ENCODE measurements around the gene CD79B.
A peak's percentile ranks its signal among the peaks of the same experiment; 100 is the strongest.
"Not testable (repeated sequence)": the region's sequence is repeated elsewhere in the genome, so short reads cannot be mapped to it uniquely, and the experiment has no call there.

CD79B gene

GRCh38 chr17:63933598-63933997, 1.5 kb upstream of the CD79B start:
- DNase-seq = no peak

DNA sequence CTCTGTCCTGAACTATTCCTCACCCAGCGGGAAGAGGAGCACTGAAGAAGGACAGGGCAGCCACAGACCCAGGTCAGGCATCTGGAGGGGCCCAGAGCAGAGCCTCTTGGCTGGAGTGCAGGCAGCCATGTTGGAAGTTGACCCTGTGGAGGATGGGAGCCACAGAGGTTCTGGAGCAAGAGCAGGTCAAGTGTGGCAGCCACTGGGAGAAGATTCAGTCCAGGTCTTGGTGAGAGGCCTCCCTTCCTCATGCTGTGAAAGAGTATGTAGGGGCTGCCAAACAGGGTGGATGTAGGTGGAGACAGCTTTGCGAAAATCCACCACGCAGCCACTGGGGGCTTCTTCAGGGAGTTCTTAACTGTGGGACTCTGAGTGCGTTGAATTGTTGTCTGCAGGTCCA, 590 bp upstream of the CD79B start:
- no peak for DNase-seq

- DNase-seq = peak in 1 of 58 donors; percentile 11
These were observed 1.1 kb downstream of the CD79B start for GRCh38 chr17:63930951-63931575.

DNA sequence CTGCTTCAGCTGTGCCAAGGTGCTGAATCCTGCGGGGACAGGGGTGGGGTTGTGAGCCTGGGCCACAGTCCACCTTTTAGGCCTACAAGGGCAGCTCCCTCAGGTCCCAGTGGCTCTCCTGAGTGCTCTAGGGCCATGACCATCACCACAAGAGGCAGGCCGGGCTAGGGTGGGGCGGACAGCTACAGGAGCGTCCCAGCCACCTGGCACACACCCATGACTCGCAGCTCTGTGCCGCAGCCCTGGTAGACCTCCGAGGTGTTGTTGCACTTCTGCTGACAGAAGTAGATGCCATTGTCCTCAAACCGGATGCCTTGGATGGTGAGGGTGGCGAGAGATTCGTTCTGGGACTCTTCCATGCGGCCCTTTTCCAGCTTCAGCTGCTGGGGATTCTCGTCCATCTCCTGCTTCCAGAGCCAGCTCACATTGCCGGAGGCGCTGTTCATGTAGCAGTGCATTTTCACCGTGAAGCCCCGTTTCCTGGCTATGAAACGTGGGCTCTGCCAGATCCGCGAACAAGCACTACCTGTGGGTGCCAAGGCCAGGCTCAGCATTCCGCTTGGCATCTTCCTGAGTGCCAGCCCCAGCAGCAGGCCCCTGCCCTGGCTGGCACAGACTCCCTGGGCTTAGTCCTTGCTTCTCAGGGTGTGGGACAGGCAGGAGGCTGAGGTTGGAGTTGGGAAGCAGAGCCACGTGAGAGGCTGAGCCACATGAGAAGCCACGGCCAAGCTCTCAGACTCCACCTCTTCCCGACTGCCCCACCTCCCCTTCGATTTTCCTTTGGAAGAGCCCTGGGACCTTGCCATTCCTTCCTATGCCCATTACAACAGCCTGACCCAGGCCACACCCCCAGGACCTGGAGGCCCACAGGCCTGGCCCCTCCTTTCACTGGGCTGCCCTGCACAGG, 2.0 kb downstream of the CD79B start:
- peak in 1 of 58 donors; percentile 20 for DNase-seq

GRCh38 chr17:63928966-63929695, 3.0 kb downstream of the CD79B start:
- DNase-seq = no peak

DNA sequence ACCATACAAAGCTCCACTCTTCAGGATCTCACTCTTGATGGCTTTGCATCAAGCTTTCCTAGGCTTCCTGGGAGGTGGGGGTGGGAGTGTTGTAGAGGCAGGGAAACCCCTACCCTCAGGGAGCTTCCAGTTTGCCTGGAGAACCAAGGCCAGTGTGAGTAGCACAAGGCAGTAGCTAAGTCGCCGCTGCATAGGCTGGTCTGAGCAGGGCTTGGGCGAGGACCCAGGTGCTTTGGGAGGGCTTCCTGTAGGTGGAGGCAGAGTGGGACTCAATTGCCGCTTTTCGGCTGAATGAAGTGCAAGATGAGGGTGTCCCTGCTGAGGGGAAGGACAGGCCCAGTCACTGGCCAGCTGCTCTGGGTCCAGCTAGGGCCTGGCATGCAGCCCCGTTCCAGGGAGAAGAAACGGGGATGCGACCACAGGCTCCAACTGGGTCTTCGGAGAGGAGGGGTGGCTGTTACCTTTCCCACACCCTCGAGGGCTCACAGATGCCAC, 3.9 kb downstream of the CD79B start:
- no peak for DNase-seq

DNA sequence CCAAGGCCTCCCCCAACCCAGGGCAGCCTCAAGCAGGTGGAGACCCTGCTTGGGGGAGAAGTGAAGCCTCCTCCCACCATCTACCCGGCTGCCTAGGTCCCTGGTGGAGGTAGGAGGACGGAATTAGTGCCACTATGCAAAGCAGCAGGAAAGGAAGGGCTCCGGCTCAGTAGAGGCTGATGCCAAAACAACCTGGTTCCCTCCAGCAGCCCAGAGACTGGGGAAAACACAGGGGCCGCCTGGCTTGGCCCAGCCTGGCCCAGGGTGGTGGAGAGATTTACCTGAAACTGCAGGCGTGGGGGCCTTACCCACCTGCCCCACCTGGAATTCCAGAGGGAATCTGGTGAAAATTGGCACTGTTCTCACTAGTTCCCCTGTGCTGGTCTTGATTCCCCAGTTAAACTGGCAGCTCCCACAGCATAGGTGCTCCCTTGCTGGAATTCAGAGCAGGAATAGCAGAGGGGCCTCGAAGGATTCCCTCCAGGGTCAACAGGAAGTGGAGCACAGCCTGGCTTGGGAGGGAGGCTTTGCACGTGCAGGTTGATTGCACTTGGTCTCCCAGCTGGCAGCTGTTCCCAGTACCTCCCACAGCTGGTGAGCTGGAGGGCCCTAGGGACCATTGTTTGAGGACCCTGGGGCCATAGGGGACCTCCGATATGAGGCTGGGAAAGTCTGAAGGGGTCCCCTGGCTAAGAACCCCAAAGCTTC, 4.5 kb downstream of the CD79B start:
- no peak for DNase-seq

DNA sequence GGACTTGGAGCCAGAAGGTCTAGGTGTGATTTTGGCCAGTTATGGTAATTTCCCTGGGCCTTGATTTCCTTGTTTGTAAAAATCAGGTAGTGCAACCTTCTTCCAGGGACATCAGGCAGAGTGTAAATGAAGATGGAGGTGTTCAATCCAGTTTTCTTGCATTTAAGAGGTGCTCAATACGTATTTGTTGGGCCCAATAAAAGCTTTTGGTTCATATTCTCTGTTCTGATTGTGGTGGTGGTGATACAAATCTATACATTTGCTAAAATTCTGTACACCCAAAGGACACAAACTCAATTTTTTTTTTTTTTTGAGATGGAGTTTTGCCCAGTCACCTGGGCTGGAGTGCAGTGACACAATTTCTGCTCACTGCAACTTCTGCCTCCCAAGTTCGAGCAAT, 6.0 kb downstream of the CD79B start:
- no peak for DNase-seq

DNA sequence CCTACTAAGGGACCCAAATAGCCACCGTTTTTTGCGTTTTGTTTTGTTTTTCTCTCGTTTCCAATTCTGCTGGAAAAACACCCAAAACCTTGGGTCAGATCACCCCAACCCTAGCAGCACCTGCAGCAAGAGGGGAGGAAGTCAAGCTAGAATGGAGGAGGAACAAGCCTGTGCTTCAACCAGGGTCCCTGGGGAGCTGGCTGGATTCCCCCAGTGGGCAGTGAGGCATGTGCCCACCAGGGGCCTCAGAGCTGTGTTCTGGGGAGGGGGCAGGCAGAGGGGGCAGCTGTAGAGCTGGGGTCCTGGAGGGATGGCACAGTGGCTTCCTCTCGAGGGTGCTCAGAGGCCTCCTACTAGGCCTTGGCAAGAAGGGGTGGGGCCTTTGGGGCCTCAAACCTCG, 6.5 kb downstream of the CD79B start:
- no peak for DNase-seq

DNA sequence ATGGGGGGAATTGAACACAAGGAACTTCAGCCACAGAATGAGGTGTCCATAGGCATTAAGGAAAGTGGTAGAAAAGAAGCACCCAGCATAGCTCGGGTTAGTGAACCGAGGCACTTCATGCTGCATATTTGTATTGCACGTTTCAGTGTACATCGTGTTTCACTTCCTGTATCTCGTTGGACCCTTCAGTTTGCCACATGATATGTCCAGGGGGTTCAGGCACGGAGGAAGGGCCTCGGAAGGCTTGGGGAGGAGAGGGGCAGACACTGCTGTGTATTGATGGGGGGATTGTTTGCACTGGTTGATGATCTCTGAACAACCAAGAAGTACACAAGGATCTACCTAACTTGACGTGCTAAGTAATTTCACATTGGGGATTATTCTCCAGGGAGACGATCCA, 9.7 kb downstream of the CD79B start:
- DNase-seq = not testable (repeated sequence)

DNA sequence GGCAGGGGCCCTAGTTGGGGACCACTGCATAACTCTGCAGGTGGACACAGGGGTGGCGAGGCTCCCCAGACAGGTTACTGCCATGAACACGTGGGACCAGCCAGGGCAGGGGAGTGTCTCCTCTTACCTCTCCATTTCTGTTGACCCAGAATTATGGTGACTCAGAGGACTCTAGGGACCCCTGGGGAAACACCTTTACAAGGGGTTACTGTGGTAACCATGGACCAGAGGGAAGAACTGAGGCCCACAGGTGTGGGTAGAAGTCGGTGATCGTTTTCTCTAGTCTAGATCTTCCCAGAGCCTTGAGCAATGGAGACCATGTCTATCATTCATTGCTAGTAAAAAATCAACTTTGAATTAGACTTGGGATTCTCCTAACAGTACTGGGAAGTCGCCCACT, 11.4 kb downstream of the CD79B start:
- not testable (repeated sequence) for DNase-seq

GRCh38 chr17:63920050-63920449, 12.1 kb downstream of the CD79B start:
- DNase-seq = not testable (repeated sequence)

- peak in 31 of 58 donors; percentile 2 to 45 (median 13) for DNase-seq
These were observed 12.8 kb downstream of the CD79B start for GRCh38 chr17:63919311-63919723.

GRCh38 chr17:63918789-63919305, 13.3 kb downstream of the CD79B start, which contains the start of gene GH1:
Gene GH1 (minus strand): TSS chr17:63918839. CDS start chr17:63918776, 63 bp downstream.
- not testable (repeated sequence) for DNase-seq

GRCh38 chr17:63918305-63918704, 13.8 kb downstream of the CD79B start:
- no peak for DNase-seq

- DNase-seq = no peak
These were observed 14.5 kb downstream of the CD79B start for GRCh38 chr17:63917646-63918045.

- not testable (repeated sequence) for DNase-seq
These were observed 14.9 kb downstream of the CD79B start for GRCh38 chr17:63917206-63917605.

DNA sequence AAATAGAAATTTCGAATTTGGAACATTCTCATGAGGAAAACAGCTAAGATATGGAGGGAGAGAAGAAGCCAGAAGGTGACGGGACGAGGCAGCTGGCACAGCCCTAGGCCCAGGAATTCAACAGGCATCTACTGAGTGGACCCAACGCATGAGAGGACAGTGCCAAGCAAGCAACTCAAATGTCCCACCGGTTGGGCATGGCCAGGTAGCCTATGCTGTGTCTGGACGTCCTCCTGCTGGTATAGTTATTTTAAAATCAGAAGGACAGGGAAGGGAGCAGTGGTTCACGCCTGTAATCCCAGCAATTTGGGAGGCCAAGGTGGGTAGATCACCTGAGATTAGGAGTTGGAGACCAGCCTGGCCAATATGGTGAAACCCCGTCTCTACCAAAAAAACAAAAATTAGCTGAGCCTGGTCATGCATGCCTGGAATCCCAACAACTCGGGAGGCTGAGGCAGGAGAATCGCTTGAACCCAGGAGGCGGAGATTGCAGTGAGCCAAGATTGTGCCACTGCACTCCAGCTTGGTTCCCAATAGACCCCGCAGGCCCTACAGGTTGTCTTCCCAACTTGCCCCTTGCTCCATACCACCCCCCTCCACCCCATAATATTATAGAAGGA, 15.5 kb downstream of the CD79B start:
- DNase-seq = no peak

GRCh38 chr17:63915753-63916152, 16.4 kb downstream of the CD79B start:
- DNase-seq = not testable (repeated sequence)

DNA sequence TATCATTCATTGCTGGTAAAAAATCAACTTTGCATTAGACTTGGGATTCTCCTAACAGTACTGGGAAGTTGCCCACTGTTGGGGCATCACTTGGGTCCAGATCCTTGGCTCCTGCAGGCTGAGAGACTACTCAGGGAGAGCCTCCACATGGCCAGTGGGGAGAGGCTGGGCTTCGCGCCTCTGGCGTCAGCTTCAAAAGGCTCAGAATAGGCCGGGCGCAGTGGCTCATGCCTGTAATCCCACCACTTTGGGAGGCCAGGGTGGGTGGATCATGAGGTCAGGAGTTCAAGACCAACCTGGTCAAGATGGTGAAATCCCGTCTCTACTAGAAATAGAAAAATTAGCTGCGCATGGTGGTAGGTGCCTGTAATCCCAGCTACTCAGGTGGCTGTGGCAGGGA, 17.7 kb downstream of the CD79B start:
- DNase-seq = no peak

Measured in anterior cingulate cortex (tissue), 58 donors.